ENCODE measurements around the gene PRR5L.

DNA sequence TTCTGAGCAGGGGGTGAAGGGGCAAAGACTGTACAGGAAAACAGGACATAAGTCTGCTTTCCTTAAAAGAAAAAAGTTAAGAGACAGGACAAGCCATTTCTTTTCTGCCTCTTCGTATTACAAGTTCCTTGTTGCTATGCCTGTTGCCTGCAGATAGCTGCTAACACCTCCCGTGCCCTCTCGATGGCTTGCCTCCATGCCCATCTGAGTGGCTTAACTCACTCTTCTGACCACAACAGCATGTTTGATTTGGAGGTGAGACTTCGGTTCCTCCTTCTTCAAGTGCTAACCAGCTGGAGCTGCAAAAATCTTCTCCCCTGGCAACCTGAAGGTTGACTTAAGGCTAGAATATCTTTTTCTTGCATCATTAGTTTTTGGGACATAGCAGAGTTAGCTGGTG, 103.1 kb downstream of the PRR5L start:
- TF ChIP-seq POLR2A (IDR thresholded peaks at IDR 0.05) (no peak), CTCF (IDR thresholded peaks at IDR 0.05) (no peak)
